ENCODE results near the gene GATM.

GRCh38 chr15:45362419-45362818 lies 15.9 kb downstream of the GATM start:
- TF ChIP-seq CTCF (conservative IDR thresholded peaks at IDR 0.05 in 1 of 2, IDR thresholded peaks at IDR 0.05 in 1 of 2; ENCODE audit: extremely low read depth in 1 of 2, insufficient read depth in 1 of 2, low read depth in 1 of 2, low read length in 2 of 2) (no peak), EZH2 (IDR thresholded peaks at IDR 0.05; ENCODE audit: borderline replicate concordance, low read length) (no peak)

Measured in mammary epithelial cell (primary cell).